Measurements from ENCODE around the gene SETD9. TPM values are rescaled to one million over a fixed set of nuclear protein-coding genes. Genes with fewer than 3 reads are reported as not detected.
A peak's percentile ranks its signal among the peaks of the same experiment; 100 is the strongest.

Gene SETD9
- total RNA-seq, 2 experiments from 2014 or later, result 1.6 to 2.3 TPM

- POLR2A ChIA-PET, result no interaction called here
- no peaks in the 10 kb centered on the region for H3K27me3 Mint-ChIP-seq
- H3K27ac ChIP-seq (ENCODE audit: low read depth in 1 of 2, low read length in 2 of 2), result no peak overlapping the region
- H3K36me3 Mint-ChIP-seq (ENCODE audit: low read depth), result peaks cover 97% of the 10 kb centered on the region
- H3K9me3 ChIP-seq (ENCODE audit: control insufficient read depth in 1 of 2, insufficient read depth in 1 of 2, low read length in 2 of 2), result no peaks in the 10 kb centered on the region
- no peak overlapping the region for H3K4me3 Mint-ChIP-seq
- no peak for TF ChIP-seq CTCF (IDR thresholded peaks at IDR 0.05)
- no peaks in the 10 kb centered on the region for H3K9me3 Mint-ChIP-seq
- DNase-seq, result no peak
- H3K27me3 ChIP-seq (ENCODE audit: control insufficient read depth in 1 of 2, insufficient read depth in 2 of 2, low read length in 2 of 2), result no peaks in the 10 kb centered on the region
- ATAC-seq (ENCODE audit: poor library complexity), result no peak
- intact Hi-C loops (cut with DNase I, micrococcal nuclease), result loop anchor here in 1 of 2 experiments (10.0 kb wide), 1 partner anchor 927 kb away; no protein-coding TSS in a partner anchor
- H3K4me1 ChIP-seq (ENCODE audit: insufficient read depth, low read length), result peaks cover 2% of the 10 kb centered on the region
- H3K4me3 ChIP-seq (ENCODE audit: low read length), result no peak overlapping the region
- H3K27ac Mint-ChIP-seq, result peak overlapping the region; percentile 6
- CTCF ChIA-PET, result no interaction called here
- H3K36me3 ChIP-seq (ENCODE audit: insufficient read depth, low read length), result peaks cover 90% of the 10 kb centered on the region
- H3K4me1 Mint-ChIP-seq (ENCODE audit: low read depth), result peaks cover 36% of the 10 kb centered on the region
Measured at GRCh38 chr5:56871777-56872176, 37.6 kb upstream of the SETD9 start.

DNA sequence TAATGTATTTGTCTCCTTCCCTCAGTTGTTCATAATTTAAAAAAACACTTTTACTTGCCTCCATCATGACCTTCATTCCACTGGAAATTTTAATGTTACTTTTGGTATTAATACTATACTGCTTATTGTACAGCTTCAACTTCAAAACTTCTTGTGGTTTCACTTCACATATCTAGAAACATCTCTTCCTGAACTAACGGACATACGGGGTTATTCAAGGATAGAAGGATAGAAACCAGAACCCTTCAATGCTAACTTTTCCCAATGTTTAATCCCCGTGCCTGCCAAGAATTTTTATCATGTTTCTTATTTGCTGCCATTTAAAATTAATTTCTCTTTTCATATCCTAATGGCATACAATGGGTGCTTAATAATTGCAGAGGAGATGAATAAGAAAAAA, 36.3 kb upstream of the SETD9 start:
- H3K27ac Mint-ChIP-seq, result peak overlapping the region; percentile 55

GRCh38 chr5:56876327-56876726, 33.1 kb upstream of the SETD9 start:
- Histone ChIP-seq H3K27me3 (ENCODE audit: control insufficient read depth in 1 of 2, insufficient read depth in 2 of 2, low read length in 2 of 2) (no peaks in the 10 kb centered on the region), H3K4me1 (ENCODE audit: insufficient read depth, low read length) (peaks cover 2% of the 10 kb centered on the region), H3K36me3 (ENCODE audit: insufficient read depth, low read length) (peaks cover 98% of the 10 kb centered on the region), H3K9me3 (ENCODE audit: control insufficient read depth in 1 of 2, insufficient read depth in 1 of 2, low read length in 2 of 2) (no peaks in the 10 kb centered on the region), H3K27ac (ENCODE audit: low read depth in 1 of 2, low read length in 2 of 2) (no peak overlapping the region), H3K4me3 (ENCODE audit: low read length) (no peak overlapping the region)
- peaks cover 44% of the 10 kb centered on the region for H3K4me1 Mint-ChIP-seq (ENCODE audit: low read depth)
- H3K27ac Mint-ChIP-seq, result peak overlapping the region; percentile 65
- H3K27me3 Mint-ChIP-seq, result no peaks in the 10 kb centered on the region
- DNase-seq (no peak), ATAC-seq (ENCODE audit: poor library complexity) (no peak)
- POLR2A ChIA-PET, result no interaction called here
- no peak for TF ChIP-seq CTCF (IDR thresholded peaks at IDR 0.05)
- H3K4me3 Mint-ChIP-seq, result no peak overlapping the region
- intact Hi-C loops (cut with DNase I, micrococcal nuclease), result loop anchor here in 1 of 2 experiments (10.0 kb wide), 1 partner anchor 932 kb away; no protein-coding TSS in a partner anchor
- H3K36me3 Mint-ChIP-seq (ENCODE audit: low read depth), result peaks cover 98% of the 10 kb centered on the region
- CTCF ChIA-PET, result no interaction called here
- no peaks in the 10 kb centered on the region for H3K9me3 Mint-ChIP-seq

More for the DNA sequence above, 36.3 kb upstream of the SETD9 start:
- H3K27me3 ChIP-seq (ENCODE audit: control insufficient read depth in 1 of 2, insufficient read depth in 2 of 2, low read length in 2 of 2), result no peaks in the 10 kb centered on the region
- TF ChIP-seq CTCF (IDR thresholded peaks at IDR 0.05), result no peak
- Mint-ChIP-seq H3K4me1 (ENCODE audit: low read depth) (peaks cover 42% of the 10 kb centered on the region), H3K4me3 (no peak overlapping the region), H3K27me3 (no peaks in the 10 kb centered on the region), H3K36me3 (ENCODE audit: low read depth) (peaks cover 99% of the 10 kb centered on the region), H3K9me3 (no peaks in the 10 kb centered on the region)
- DNase-seq, result no peak
- no peak for ATAC-seq (ENCODE audit: poor library complexity)
- ChIA-PET CTCF (no interaction called here), POLR2A (interaction anchor here (1.0 to 2.1 kb wide), 2 partner anchors 11 to 13 kb away, joined by 3 to 6 read pairs; no protein-coding TSS in a partner anchor)
- H3K4me3 ChIP-seq (ENCODE audit: low read length), result no peak overlapping the region
- H3K36me3 ChIP-seq (ENCODE audit: insufficient read depth, low read length), result peaks cover 90% of the 10 kb centered on the region
- peaks cover 2% of the 10 kb centered on the region for H3K4me1 ChIP-seq (ENCODE audit: insufficient read depth, low read length)
- no peaks in the 10 kb centered on the region for H3K9me3 ChIP-seq (ENCODE audit: control insufficient read depth in 1 of 2, insufficient read depth in 1 of 2, low read length in 2 of 2)
- H3K27ac ChIP-seq (ENCODE audit: low read depth in 1 of 2, low read length in 2 of 2), result peak overlapping the region in 1 of 2 donors; percentile 19
- intact Hi-C loops (cut with DNase I, micrococcal nuclease), result loop anchor here in 1 of 2 experiments (10.0 kb wide), 1 partner anchor 928 kb away; no protein-coding TSS in a partner anchor
